Measurements from ENCODE around the gene SPG21.

Gene SPG21

GRCh38 chr15:64944961-64945360 lies 44.8 kb downstream of the SPG21 start:
- CTCF ChIA-PET, result interaction anchor here (0.7 kb wide), 1 partner anchor 52 kb away, joined by 3 read pairs; no protein-coding TSS in a partner anchor
- no peak for DNase-seq (ENCODE audit: extremely low spot score)
- TF ChIP-seq L3MBTL2 (conservative IDR thresholded peaks at IDR 0.05), result no peak
- TF ChIP-seq SP1 (IDR thresholded peaks at IDR 0.05), result no peak
- TF ChIP-seq BHLHE40 (IDR thresholded peaks at IDR 0.05; ENCODE audit: borderline replicate concordance), result no peak
- TF ChIP-seq ELF4 (IDR thresholded peaks at IDR 0.05), result no peak
- no peak for TF ChIP-seq ARNT (IDR thresholded peaks at IDR 0.05)
- no peak for TF ChIP-seq FOXA1 (IDR thresholded peaks at IDR 0.05)
- TF ChIP-seq PKNOX1 (IDR thresholded peaks at IDR 0.05), result no peak
- TF ChIP-seq SUZ12 (IDR thresholded peaks at IDR 0.05), result no peak
- TF ChIP-seq HDGF (IDR thresholded peaks at IDR 0.05; ENCODE audit: borderline replicate concordance), result no peak
- no peak for TF ChIP-seq FOXK2 (IDR thresholded peaks at IDR 0.05)
- POLR2A ChIA-PET, result no interaction called here

GRCh38 chr15:64943512-64944225 lies 46.0 kb downstream of the SPG21 start:
- CTCF ChIA-PET, result interaction anchor here (0.5 kb wide), 1 partner anchor 34 kb away, joined by 3 read pairs; no protein-coding TSS in a partner anchor
- TF ChIP-seq LEF1 (IDR thresholded peaks at IDR 0.05; ENCODE audit: borderline replicate concordance), result no peak
- TF ChIP-seq SP1 (IDR thresholded peaks at IDR 0.05), result no peak
- no peak for TF ChIP-seq HDGF (IDR thresholded peaks at IDR 0.05; ENCODE audit: borderline replicate concordance)
- TF ChIP-seq CTBP1 (IDR thresholded peaks at IDR 0.05; ENCODE audit: borderline replicate concordance), result no peak
- no peak for TF ChIP-seq ZNF384 (IDR thresholded peaks at IDR 0.05)
- TF ChIP-seq L3MBTL2 (conservative IDR thresholded peaks at IDR 0.05), result no peak
- TF ChIP-seq TARDBP (IDR thresholded peaks at IDR 0.05), result no peak
- no peak for TF ChIP-seq NFRKB (IDR thresholded peaks at IDR 0.05)
- no peak for TF ChIP-seq FOXA1 (IDR thresholded peaks at IDR 0.05)
- TF ChIP-seq PKNOX1 (IDR thresholded peaks at IDR 0.05), result no peak
- TF ChIP-seq ARNT (IDR thresholded peaks at IDR 0.05), result no peak
- TF ChIP-seq SUZ12 (IDR thresholded peaks at IDR 0.05), result no peak
- TF ChIP-seq BHLHE40 (IDR thresholded peaks at IDR 0.05; ENCODE audit: borderline replicate concordance), result no peak
- POLR2A ChIA-PET, result no interaction called here
- DNase-seq (ENCODE audit: extremely low spot score), result no peak

- CTCF ChIA-PET, result no interaction called here
- POLR2A ChIA-PET, result no interaction called here
- no peak for DNase-seq (ENCODE audit: extremely low spot score)
- TF ChIP-seq LEF1 (IDR thresholded peaks at IDR 0.05; ENCODE audit: borderline replicate concordance), result no peak
- TF ChIP-seq ARNT (IDR thresholded peaks at IDR 0.05), result no peak
- TF ChIP-seq TARDBP (IDR thresholded peaks at IDR 0.05), result no peak
- no peak for TF ChIP-seq L3MBTL2 (conservative IDR thresholded peaks at IDR 0.05)
- no peak for TF ChIP-seq ZNF384 (IDR thresholded peaks at IDR 0.05)
- TF ChIP-seq FOXK2 (IDR thresholded peaks at IDR 0.05), result no peak
- no peak for TF ChIP-seq HDGF (IDR thresholded peaks at IDR 0.05; ENCODE audit: borderline replicate concordance)
- TF ChIP-seq SUZ12 (IDR thresholded peaks at IDR 0.05), result no peak
- TF ChIP-seq PKNOX1 (IDR thresholded peaks at IDR 0.05), result no peak
- TF ChIP-seq BHLHE40 (IDR thresholded peaks at IDR 0.05; ENCODE audit: borderline replicate concordance), result no peak
- no peak for TF ChIP-seq SP1 (IDR thresholded peaks at IDR 0.05)
Observed at GRCh38 chr15:64942356-64942755, 47.4 kb downstream of the SPG21 start.

GRCh38 chr15:64938192-64938591 lies 51.5 kb downstream of the SPG21 start:
- CTCF ChIA-PET, result interaction anchor here (0.6 kb wide), 1 partner anchor 45 kb away, joined by 8 read pairs; no protein-coding TSS in a partner anchor
- no peak for DNase-seq (ENCODE audit: extremely low spot score)
- POLR2A ChIA-PET, result no interaction called here
- TF ChIP-seq FOXA1 (IDR thresholded peaks at IDR 0.05), result no peak
- no peak for TF ChIP-seq BHLHE40 (IDR thresholded peaks at IDR 0.05; ENCODE audit: borderline replicate concordance)
- no peak for TF ChIP-seq ARNT (IDR thresholded peaks at IDR 0.05)
- no peak for TF ChIP-seq FOXM1 (IDR thresholded peaks at IDR 0.05; ENCODE audit: borderline replicate concordance)
- no peak for TF ChIP-seq PKNOX1 (IDR thresholded peaks at IDR 0.05)
- TF ChIP-seq HDGF (IDR thresholded peaks at IDR 0.05; ENCODE audit: borderline replicate concordance), result no peak
- no peak for TF ChIP-seq CTBP1 (IDR thresholded peaks at IDR 0.05; ENCODE audit: borderline replicate concordance)
- TF ChIP-seq ELF4 (IDR thresholded peaks at IDR 0.05), result no peak
- no peak for TF ChIP-seq LEF1 (IDR thresholded peaks at IDR 0.05; ENCODE audit: borderline replicate concordance)
- no peak for TF ChIP-seq L3MBTL2 (conservative IDR thresholded peaks at IDR 0.05)
- TF ChIP-seq ZNF384 (IDR thresholded peaks at IDR 0.05), result no peak
- no peak for TF ChIP-seq SUZ12 (IDR thresholded peaks at IDR 0.05)
- no peak for TF ChIP-seq NFRKB (IDR thresholded peaks at IDR 0.05)
- TF ChIP-seq TARDBP (IDR thresholded peaks at IDR 0.05), result no peak
- no peak for TF ChIP-seq FOXK2 (IDR thresholded peaks at IDR 0.05)
- no peak for TF ChIP-seq SP1 (IDR thresholded peaks at IDR 0.05)

- TF ChIP-seq L3MBTL2 (conservative IDR thresholded peaks at IDR 0.05), result no peak
- no peak for TF ChIP-seq FOXA1 (IDR thresholded peaks at IDR 0.05)
- no peak for TF ChIP-seq BHLHE40 (IDR thresholded peaks at IDR 0.05; ENCODE audit: borderline replicate concordance)
- no peak for TF ChIP-seq FOXK2 (IDR thresholded peaks at IDR 0.05)
- TF ChIP-seq ZNF384 (IDR thresholded peaks at IDR 0.05), result no peak
- TF ChIP-seq SUZ12 (IDR thresholded peaks at IDR 0.05), result no peak
- TF ChIP-seq HDGF (IDR thresholded peaks at IDR 0.05; ENCODE audit: borderline replicate concordance), result no peak
- TF ChIP-seq SP1 (IDR thresholded peaks at IDR 0.05), result no peak
- TF ChIP-seq FOXM1 (IDR thresholded peaks at IDR 0.05; ENCODE audit: borderline replicate concordance), result no peak
- TF ChIP-seq ARNT (IDR thresholded peaks at IDR 0.05), result no peak
- no peak for TF ChIP-seq ELF4 (IDR thresholded peaks at IDR 0.05)
- no peak for TF ChIP-seq CTBP1 (IDR thresholded peaks at IDR 0.05; ENCODE audit: borderline replicate concordance)
- TF ChIP-seq TARDBP (IDR thresholded peaks at IDR 0.05), result no peak
- TF ChIP-seq PKNOX1 (IDR thresholded peaks at IDR 0.05), result no peak
- TF ChIP-seq NFRKB (IDR thresholded peaks at IDR 0.05), result no peak
- TF ChIP-seq LEF1 (IDR thresholded peaks at IDR 0.05; ENCODE audit: borderline replicate concordance), result no peak
- no peak for DNase-seq (ENCODE audit: extremely low spot score)
- ChIA-PET POLR2A (no interaction called here), CTCF (no interaction called here)
Observed at GRCh38 chr15:64934023-64934422, 55.7 kb downstream of the SPG21 start.
